GM19023 (cell line): ENCODE measurements around the gene SLC24A5.
A peak's percentile ranks its signal among the peaks of the same experiment; 100 is the strongest.

Experiments used
- ATAC-seq: cut with Tn5 transposase; IDR thresholded peaks from one replicate; pipeline ENCODE4 v1.9.1; 2021; ENCODE audit warnings: mild to moderate bottlenecking, moderate library complexity; ENCODE audit not compliant: unreplicated experiment

SLC24A5 gene

DNA sequence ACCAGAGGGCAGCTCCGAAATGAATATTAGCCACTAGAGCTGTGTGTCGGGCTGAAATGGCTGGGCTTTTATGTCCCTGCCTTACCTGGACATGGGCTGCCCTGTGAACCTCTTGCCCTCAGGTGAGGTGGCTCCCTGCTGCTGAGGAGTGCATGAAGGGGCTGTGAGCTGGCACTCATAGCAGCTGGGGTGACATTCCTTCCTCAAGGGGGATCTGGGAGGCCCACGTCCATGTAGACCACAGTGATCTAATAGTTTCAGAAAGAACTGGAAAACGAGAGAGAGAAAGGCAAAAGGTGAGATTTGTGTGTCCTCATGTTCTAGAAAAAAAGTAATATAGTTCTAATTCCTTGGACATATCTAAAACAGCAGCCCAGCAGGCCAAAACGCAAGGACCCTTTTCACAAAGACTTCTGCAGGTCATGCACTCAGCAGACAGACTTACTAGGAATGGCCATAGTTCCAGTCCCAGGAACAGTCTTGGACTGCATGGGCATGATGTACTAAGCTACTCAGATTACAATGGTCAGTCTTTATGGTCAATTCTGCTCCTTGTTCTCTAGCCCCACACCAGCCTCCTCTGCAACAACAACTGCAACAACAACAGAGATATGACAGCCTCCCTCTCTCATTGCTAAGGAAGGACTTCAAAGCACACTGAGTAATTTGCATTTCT is 10.8 kb upstream of the SLC24A5 start:
- no peak for ATAC-seq

DNA sequence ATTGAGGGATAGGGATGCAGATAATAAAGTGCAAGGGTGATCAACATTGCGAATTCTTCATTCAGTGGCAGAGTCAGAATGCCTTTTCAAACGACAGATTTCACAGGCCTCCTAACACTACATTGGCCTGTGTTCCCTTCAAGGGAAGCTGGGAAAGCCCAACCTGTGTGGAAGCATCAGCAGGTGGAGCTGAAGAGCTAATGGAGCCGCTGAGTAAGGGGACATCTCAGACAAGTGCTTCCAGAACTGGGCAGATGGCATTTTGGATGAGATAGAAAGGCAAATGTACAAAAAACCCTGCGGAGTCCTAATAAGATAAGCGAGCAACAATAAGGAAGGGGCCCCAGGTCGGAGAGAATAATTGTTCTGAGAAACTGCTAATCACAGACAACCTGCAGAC is 8.5 kb upstream of the SLC24A5 start:
- no peak for ATAC-seq

DNA sequence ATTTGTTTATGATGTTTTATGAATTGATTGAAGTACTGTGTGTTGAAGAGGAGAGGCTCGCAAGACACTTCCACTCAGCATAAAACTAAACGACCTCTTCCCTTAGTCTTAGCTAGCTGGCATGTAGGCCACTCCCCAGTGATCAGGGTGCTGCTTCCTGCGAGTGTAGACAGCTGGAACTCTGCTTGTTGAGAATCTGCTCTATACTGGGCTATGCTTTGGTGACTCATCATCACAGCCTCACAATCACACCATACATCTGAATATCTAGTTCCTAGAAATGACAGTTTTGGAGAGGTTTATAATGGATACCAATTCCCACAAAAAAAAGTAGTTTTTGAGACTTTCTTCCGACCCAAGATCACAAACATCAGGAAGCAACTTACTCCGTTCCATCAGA is 1.5 kb upstream of the SLC24A5 start:
- no peak for ATAC-seq

DNA sequence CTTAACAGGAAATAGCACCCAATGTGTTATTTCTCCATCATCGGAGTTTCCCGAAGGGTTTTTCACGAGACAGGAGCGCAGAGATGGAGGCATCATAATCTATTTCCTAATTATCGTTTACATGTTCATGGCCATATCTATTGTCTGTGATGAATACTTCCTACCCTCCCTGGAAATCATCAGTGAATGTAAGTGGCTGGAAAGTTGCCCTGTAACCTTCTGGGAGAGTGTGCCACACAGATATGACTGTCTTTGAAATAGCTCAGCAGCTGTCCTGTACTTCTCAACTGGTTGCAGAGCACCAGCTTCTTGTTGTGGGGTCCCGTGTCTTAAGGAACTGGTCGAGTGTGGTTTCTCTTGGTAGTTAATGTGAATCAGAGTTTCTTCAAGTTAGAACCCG is 1.1 kb downstream of the SLC24A5 start:
- no peak for ATAC-seq

DNA sequence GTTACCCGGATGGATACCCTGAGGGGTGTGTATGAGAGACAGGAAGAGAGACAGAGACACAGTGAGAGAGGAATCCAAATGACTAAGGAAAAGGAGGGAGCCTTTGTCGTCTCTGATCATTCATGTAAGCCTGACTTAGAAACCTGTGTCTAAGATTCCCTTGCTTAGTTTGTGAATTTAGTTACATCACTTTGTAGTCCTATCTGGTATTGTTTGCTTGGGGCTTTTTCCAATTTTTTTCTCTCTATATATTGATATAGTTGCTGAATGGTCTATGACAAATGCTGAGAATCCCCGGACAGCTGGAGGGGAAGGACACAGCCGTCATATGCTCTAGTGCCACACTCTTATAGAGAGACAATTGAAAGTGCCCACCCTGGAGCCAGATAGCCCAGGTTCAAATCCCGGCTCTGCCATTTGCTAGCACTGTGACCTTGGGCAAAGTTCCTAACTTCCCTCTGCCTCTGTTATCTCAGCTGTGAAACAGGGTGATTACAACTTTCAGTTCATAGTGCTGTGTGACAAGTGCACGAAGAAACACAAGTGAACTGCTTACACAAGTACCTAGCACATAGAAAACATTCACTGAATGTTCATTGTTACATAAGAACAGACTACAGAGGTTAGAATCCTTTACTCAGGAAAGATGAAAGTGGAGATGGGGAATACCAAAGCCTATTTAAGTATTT is 6.0 kb downstream of the SLC24A5 start:
- no peak for ATAC-seq

DNA sequence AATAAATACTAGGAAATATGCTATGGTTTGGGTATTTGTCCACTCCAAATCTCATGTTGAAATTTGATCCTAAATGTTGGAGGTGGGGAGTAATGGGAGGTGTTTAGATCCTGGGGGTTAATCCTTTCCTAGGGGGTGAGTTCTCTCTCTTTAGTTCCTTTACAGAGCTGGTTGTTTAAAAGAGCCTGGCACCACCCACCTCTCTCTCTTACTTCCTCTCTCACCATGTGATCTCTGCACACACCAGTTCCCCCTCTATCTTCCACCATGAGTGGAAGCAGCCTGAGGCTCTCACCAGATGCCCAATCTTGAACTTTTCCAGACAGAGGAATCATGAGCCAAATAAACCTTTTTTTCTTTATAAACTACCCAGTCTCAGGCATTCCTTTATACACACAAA is 10.5 kb downstream of the SLC24A5 start:
- ATAC-seq, result no peak

DNA sequence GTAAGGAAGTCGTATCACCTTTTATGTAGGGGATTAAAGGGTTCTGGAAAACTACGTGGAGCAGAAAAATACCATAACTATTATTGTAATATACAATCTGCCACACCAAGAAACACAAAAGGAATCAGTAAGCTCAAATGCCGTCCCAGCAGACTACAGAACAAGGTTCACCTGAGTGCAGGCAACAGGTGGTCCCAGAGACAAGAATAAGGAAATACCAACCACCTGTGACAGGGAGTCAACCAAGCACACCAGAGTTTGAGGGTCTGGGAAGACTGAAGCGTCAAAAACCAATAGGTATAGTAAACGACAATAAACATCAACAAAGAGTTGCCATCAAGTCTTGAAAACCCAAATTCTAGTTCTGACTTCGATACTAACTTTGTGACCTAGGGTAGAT is 12.1 kb downstream of the SLC24A5 start:
- ATAC-seq, result no peak

DNA sequence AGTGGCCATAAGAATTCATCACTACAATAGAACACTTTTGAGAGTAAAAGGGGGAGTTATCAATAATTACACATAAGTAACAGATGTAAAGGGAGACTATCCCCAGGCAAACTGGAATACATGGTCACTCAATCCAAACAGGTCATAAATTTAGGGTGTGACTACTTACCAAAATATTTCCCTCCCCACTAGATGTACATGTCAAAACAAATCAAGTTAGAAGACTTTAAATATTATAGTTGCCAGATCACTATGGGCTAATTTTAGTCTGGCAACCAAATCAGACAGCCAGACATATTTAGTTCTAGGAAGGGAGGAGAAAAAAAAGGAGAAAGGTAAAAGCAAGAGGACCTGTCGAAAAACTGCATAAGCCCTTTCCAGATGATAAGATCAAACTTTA is 23.1 kb downstream of the SLC24A5 start:
- ATAC-seq, result no peak

DNA sequence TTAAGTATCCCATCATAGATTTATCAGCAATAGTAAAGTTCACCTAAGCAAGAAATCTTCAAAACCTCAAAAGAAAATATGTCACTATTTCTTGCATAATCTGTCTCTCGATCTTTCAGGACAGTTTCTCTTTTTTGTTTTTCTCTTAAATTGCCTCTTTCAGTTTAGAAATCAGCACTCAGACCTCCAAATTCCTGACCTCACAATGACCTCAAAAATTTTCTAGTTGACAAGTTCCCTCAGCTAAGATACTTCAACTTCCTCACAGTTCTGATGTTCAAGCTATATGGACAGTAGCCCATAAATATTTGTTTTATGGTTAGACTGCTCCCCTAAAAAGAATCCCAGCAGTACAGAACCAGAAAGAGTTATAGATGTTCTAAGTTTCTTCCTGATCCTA is 24.1 kb downstream of the SLC24A5 start:
- peak; percentile 70 for ATAC-seq

DNA sequence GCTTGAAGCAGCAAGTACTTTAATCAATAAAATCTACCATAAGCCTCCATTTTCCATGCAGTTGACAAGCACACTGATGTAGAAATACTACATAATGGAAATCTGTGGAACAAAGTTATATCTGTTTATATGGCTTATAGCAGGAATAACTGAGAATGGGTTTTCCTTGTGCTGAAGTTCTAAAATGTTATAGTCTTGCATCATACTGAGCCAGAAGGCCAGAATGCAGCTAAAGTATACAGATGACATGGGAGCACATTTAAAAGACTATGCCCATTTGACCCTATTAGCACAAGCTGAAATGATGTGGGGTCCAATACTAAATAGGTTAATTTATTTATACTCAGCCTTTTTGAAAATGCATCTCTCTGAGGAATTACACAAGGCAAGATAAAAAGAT is 25.1 kb downstream of the SLC24A5 start:
- no peak for ATAC-seq

DNA sequence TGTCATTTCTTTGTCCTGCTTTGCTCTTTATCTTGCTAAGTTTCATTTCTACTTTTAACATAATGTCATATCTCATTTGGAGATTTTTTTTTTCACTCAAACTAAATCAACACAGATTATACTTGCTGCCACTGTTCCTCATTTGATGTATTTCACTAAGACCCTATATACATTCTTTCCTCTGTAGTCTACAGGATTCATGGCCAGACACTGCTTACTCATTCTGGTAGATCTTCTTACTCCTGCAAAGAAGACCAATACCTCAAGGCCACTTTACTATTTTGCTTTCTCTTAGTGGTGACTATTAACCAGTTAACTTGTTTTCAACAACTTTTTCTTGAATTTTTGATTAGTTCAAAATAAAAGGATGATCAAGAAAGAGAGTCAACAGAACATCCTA is 26.6 kb downstream of the SLC24A5 start:
- ATAC-seq, result no peak

DNA sequence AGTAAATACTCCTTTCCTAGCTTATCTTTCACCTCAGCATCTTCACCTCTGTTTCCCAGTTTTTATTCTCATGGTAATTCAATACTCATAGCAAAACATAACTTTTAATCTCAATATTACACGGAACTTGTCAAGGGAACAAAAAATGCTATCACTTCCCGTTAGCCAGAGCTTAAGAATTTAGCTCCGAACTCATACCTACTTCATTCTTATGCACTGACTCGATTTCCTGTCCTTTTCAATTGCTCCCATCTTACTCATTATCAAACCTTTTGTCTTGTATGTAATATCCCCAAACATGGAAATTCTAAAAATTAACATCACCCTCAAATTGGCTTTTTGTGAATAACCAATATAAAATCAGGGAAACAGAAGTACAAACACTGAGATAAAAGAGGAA is 29.1 kb downstream of the SLC24A5 start:
- no peak for ATAC-seq

DNA sequence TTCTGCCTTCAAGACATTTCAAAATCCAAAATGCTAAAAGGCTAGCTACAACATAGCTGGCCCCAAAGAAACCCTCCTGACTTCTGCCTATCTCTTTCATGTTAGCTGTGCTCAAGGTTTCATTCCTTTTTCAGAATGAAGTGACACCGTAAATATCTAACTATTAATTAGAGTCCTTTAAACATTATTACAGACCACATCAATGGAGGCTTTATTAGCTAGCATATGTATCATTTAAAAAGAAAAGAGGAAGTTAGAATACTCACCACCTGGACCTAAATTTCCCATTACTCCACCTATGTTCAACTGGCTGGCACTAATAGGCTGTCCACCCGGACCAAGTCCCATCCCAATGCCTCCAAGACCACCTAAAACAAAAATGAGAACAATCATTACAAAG is 32.7 kb downstream of the SLC24A5 start:
- ATAC-seq, result no peak

DNA sequence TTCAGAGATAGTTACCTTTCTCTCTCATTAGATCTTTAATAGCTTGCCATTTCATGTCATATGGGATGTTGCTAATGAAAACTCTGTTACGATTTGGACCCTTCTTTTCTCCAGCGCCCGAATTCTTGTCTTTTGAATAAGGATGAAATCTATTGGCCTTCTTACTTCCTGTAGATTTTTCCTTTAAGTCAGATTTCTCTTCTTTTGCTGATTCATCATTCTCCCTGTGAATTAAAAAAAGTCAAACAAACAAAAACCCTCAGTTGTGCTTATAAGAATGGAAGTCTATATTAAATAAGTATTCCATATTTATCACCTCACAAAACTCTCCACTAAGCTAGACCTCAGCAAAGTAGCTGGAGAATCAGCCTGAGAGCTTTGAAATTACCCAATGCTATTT is 47.8 kb downstream of the SLC24A5 start:
- no peak for ATAC-seq

DNA sequence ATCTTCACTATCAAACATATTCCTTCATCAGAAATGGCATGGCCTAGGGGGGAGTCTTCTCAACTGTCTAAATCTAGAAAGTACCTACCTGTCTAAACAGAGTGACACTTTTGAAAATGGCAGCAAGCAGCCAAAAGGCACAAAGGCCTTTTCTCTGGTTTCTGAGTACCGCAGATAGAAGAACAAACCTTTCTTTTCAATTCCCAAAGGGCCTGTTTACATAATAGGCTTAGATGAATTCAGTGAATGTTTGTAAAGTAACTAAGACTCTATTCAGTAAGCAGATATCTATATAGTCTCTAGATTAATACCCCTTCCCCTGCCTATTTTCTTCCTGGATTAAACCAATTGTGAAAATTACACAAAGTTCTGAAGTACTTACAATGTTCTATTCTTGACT is 50.2 kb downstream of the SLC24A5 start:
- ATAC-seq, result no peak

DNA sequence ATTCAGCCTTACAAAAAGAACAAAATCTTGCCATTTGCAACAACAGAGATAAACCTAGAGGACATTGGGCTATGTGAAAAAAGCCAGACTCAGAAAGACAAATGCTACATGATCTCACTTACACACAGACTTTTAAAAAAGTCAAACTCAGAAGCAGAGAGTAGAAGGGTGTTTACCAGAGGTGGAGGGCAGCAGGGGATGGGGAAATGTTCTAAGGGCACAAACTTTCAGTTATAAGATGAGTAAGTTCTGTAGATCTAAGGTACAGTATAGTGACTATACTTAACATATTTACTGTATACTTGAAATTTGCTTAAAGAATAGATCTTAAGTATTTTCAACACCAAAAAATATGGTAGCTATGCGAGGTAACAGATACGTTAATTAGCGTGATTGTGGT is 54.3 kb downstream of the SLC24A5 start:
- no peak for ATAC-seq

DNA sequence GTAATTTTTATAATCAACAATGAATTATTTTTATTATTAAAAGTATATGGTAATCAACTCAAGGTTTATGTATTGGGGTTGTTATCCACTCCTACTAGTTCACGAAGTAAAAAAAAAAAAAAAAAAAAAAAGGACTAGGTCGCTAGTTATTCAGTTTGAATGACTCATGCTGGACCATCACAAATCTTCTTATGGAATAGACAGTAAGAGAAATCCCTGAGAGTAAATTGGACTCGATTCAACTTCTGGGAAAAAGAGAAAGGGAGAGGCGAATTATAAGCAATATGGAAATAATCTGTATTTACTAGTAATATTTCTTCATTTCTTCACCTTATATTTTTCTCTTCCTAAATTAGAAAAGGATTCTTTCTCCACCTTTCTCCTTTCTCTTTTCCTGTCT is 55.3 kb downstream of the SLC24A5 start:
- no peak for ATAC-seq

DNA sequence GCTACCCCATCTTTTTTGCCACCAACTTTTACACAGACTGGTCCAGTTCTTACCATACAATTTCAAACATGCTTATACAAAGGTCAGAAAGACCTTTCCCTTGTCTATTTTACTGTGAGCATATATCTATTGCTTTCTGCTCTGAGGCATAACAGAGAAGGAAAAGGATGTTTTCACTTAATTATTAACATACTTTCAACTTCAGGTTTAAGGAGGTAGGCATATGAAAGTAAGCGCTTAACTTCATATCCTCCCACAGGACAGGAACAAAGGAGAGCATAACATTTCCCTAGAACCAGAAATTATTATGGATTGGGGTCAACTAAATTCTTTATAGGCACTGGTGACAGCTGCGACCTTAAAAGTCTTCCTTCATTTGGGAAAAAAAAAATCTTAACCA is 56.2 kb downstream of the SLC24A5 start:
- ATAC-seq, result no peak

DNA sequence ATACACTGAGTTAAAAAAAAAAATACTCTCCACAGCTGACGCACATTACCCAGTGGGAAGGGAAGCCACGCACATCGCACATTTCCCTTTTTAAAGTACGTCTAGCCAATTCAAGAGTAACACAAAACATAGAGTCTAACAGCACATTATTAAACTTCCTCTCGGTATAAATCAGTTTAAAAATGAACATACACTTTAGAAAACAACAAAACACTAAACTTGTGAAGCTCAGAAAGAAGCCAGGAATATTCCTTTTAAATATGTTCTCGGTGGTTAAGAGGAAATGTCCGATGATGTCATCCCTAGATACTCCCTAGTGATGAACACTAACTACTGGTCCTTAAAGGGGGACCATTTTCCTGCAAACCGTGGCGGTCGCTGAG is 56.6 kb downstream of the SLC24A5 start:
- peak; percentile 70 for ATAC-seq

DNA sequence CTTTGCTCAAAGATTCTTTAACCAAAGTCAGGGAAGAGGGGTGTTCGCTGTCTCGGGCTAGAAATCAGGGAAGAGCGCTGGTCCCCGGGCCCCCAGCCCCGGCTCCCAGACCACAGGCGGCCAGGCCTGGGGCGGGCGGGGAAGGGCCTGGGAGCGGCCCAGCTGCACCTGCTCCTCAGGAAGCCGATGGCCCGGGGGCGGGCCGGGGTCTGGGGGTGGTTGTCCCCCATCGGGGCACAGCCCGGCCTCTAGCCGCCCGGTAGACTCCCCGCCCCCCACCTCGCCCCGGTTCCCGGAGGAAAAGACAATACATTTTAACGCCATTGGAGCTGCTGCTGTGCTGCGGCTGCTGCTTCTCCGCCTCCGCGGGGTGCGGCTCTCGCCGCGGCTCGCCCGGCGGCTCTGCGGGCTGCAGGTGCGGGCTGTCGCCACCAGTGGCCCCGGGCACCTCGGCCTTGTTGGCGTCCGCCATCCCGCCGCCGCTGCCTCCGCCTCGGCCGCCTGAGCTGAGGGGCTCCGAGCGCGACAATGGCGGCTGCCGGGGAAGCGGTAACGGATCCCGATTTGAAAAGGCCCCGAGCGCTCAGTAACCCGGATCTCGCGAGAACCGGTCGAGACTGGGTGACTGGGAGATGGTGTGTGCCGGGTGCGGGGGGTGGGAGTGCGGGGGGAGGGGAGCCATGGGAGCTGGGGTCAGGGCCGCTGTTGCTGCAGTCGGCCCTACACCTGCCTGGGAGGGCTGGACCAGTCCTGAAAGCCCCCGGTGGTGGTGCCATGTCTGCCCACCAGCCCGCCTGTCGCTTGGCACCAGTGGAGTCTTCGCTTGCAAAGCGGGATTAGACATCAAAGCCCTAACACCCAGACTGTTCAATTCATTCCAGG is 57.2 kb downstream of the SLC24A5 start, which contains the start of gene MYEF2:
Gene MYEF2 (minus strand): TSS at position 530 of the 882 bp plus-strand sequence. CDS start 58 bp downstream, at position 472.
- ATAC-seq, result peak; percentile 83

DNA sequence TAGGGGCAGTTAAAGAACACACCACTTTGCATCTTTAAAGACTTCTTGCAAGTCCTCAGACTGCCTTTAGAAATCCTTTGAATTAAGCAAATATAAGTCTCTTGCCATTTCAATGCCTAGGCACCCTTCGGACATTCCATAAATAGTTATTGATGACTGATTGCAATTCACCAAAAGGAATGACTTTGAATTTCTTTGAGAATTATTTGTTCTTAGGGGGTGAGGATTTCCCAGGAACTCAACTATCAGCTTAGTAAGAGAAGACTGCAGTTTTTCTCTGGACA is 57.8 kb downstream of the SLC24A5 start:
- ATAC-seq, result no peak

DNA sequence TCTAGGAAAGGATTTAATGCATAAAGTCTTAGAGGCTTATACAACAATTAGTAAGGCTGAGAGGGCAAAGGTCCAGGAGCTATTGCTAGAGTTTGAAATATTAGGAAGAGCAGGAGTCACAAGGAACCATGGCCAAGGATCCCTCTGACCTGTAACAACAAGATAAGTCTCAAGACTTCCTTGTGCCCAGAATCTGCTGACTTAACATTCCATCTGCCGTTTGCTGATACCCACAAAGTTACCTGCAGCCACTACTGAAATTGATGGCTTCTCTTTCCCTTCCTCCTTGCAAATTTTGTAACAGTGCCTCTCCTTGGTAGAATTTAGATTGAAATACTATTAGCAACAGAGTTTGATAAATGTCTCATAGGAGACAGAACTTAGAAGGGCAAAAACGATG is 62.0 kb downstream of the SLC24A5 start:
- no peak for ATAC-seq
